Liver (tissue), 9 donors: ENCODE data around the gene HGS. TPM values are rescaled to one million over a fixed set of nuclear protein-coding genes. Genes with fewer than 3 reads are reported as not detected.

ENCODE experiments used
- DNase-seq: peaks from one replicate; pipeline ENCODE4 v3.0.0-alpha.2; 2017; ENCODE audit warnings: low spot score
- H3K27ac ChIP-seq, 2 donors: one replicate each; pipeline ENCODE4 v1.7.0; 2013; ENCODE audit warnings: inconsistent platforms in 2 of 2, low read length in 2 of 2, control low read depth in 1 of 2, low read depth in 1 of 2, mild to moderate bottlenecking in 1 of 2
- H3K27me3 ChIP-seq, 4 donors: one replicate each; pipeline versions ENCODE4 v1.6.1 to v1.7.0; 2013; ENCODE audit warnings: low read length in 3 of 4, inconsistent platforms in 1 of 4, mild to moderate bottlenecking in 1 of 4, moderate library complexity in 1 of 4; ENCODE audit not compliant: control insufficient read depth in 4 of 4, insufficient read depth in 4 of 4
- H3K36me3 ChIP-seq, 4 donors: one replicate each; pipeline versions ENCODE4 v1.6.1 to v1.7.0; 2013; ENCODE audit warnings: low read length in 3 of 4, mild to moderate bottlenecking in 3 of 4, low read depth in 1 of 4, moderate library complexity in 1 of 4; ENCODE audit not compliant: control insufficient read depth in 4 of 4, insufficient read depth in 3 of 4
- H3K4me1 ChIP-seq, 4 donors: one replicate each; pipeline versions ENCODE4 v1.6.1 to v1.7.0; 2013; ENCODE audit warnings: low read length in 3 of 4, mild to moderate bottlenecking in 3 of 4, moderate library complexity in 1 of 4; ENCODE audit not compliant: control insufficient read depth in 4 of 4, insufficient read depth in 4 of 4
- H3K4me3 ChIP-seq, 3 donors: one replicate each; pipeline versions ENCODE4 v1.6.1 to v1.7.0; 2013; ENCODE audit warnings: low read length in 3 of 3, control low read depth in 1 of 3, low read depth in 1 of 3, mild to moderate bottlenecking in 1 of 3
- H3K9ac ChIP-seq, 2 donors: one replicate each; pipeline ENCODE4 v1.7.0; 2013; ENCODE audit warnings: low read length in 2 of 2, mild to moderate bottlenecking in 2 of 2, moderate library complexity in 2 of 2, control low read depth in 1 of 2, low read depth in 1 of 2
- H3K9me3 ChIP-seq, 4 donors: one replicate each; pipeline versions ENCODE4 v1.6.1 to v1.7.0; 2013; ENCODE audit warnings: low read length in 3 of 4; ENCODE audit not compliant: control insufficient read depth in 4 of 4
- CTCF ChIP-seq: fragments of 150-350 bp; IDR thresholded peaks from 2 replicates; pipeline ENCODE4 v1.5.1; 2017; ENCODE audit warnings: improper control_type of control experiment, low read depth, low read length; ENCODE audit not compliant: missing input control
- EGR1 ChIP-seq, 2 donors: IDR thresholded peaks; 2 replicates each; pipeline ENCODE4 v1.6.1; 2016 to 2018; ENCODE audit warnings: antibody characterized with exemption in 2 of 2, low read depth in 2 of 2
- FOXA1 ChIP-seq: IDR thresholded peaks from 2 replicates; pipeline ENCODE4 v1.6.1; 2016; ENCODE audit warnings: antibody characterized with exemption
- GABPA ChIP-seq, 2 donors: IDR thresholded peaks in 1 of 2; conservative IDR thresholded peaks in 1 of 2; 2 replicates each; pipeline ENCODE4 v1.6.1; 2016; ENCODE audit warnings: antibody characterized with exemption in 2 of 2, mild to moderate bottlenecking in 1 of 2, moderate library complexity in 1 of 2
- HNF4A ChIP-seq, 2 donors: conservative IDR thresholded peaks; 2 replicates each; pipeline ENCODE4 v1.6.1; 2016; ENCODE audit warnings: antibody characterized with exemption in 2 of 2, mild to moderate bottlenecking in 2 of 2
- HNF4G ChIP-seq: IDR thresholded peaks from 2 replicates; pipeline ENCODE4 v1.6.1; 2016; ENCODE audit warnings: antibody characterized with exemption
- JUND ChIP-seq, 2 donors: IDR thresholded peaks; 2 replicates each; pipeline ENCODE4 v1.6.1; 2016; ENCODE audit warnings: antibody characterized with exemption in 2 of 2
- NR2F2 ChIP-seq: IDR thresholded peaks from 2 replicates; pipeline ENCODE4 v1.6.1; 2016; ENCODE audit warnings: antibody characterized with exemption
- TAF1 ChIP-seq: conservative IDR thresholded peaks from 2 replicates; pipeline ENCODE4 v1.6.1; 2016; ENCODE audit warnings: antibody characterized with exemption, mild to moderate bottlenecking
- YY1 ChIP-seq: IDR thresholded peaks from 2 replicates; pipeline ENCODE4 v1.6.1; 2016; ENCODE audit warnings: antibody characterized with exemption, mild to moderate bottlenecking
- WGBS: extraction: QIAGEN DNeasy Blood & Tissue Kit; methylation state at CpG from one replicate; pipeline ENCODE4 v1.1.7; 2013; 5-methylcytosine and 5-hydroxymethylcytosine counted together
- polyA plus RNA-seq, 2 donors: library from polyadenylated mRNA; stranded (reverse) in 1 of 2; unstranded in 1 of 2; fragments of 200-250 nt in 1 of 2; fragments of >200 nt in 1 of 2; fragmentation: Nextera tagmentation in 1 of 2; extraction: Ambion mirVana in 1 of 2; gene quantifications; one replicate each; pipeline versions ENCODE4 v1.2.1 to v1.2.3, GENCODE V29; 2013 to 2015
- total RNA-seq, 2 donors: library from RNA; depleted of rRNA; stranded (reverse); fragments of >200 nt; gene quantifications; one replicate each; pipeline ENCODE4 v1.2.3, GENCODE V29; 2014
- TF ChIP-seq, protein P1 (sequence below): IDR thresholded peaks from 2 replicates; pipeline ENCODE4 v1.6.1; 2016; ENCODE audit warnings: antibody characterized with exemption, mild to moderate bottlenecking
- donor health status: healthy.
- donor health status: healthy.
- donor health status: healthy.
- donor health status: healthy.
- donor health status: healthy.

Gene HGS
- total and polyA plus RNA-seq, 4 donors, result 21.8 to 31.6 (median 28.2) TPM

- 92% methylated on average over 6 of the region's 6 CpGs for WGBS
- no peaks in the 10 kb centered on the region for H3K4me1 ChIP-seq
- H3K9me3 ChIP-seq, result no peaks in the 10 kb centered on the region
- no peak for TF ChIP-seq EGR1 (IDR thresholded peaks at IDR 0.05; ENCODE audit: low read depth in 2 of 2)
- TF ChIP-seq HNF4A (conservative IDR thresholded peaks at IDR 0.05), result no peak
- TF ChIP-seq, protein P1, sequence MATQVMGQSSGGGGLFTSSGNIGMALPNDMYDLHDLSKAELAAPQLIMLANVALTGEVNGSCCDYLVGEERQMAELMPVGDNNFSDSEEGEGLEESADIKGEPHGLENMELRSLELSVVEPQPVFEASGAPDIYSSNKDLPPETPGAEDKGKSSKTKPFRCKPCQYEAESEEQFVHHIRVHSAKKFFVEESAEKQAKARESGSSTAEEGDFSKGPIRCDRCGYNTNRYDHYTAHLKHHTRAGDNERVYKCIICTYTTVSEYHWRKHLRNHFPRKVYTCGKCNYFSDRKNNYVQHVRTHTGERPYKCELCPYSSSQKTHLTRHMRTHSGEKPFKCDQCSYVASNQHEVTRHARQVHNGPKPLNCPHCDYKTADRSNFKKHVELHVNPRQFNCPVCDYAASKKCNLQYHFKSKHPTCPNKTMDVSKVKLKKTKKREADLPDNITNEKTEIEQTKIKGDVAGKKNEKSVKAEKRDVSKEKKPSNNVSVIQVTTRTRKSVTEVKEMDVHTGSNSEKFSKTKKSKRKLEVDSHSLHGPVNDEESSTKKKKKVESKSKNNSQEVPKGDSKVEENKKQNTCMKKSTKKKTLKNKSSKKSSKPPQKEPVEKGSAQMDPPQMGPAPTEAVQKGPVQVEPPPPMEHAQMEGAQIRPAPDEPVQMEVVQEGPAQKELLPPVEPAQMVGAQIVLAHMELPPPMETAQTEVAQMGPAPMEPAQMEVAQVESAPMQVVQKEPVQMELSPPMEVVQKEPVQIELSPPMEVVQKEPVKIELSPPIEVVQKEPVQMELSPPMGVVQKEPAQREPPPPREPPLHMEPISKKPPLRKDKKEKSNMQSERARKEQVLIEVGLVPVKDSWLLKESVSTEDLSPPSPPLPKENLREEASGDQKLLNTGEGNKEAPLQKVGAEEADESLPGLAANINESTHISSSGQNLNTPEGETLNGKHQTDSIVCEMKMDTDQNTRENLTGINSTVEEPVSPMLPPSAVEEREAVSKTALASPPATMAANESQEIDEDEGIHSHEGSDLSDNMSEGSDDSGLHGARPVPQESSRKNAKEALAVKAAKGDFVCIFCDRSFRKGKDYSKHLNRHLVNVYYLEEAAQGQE, result no peak
- TF ChIP-seq TAF1, result no peak
- no peak for TF ChIP-seq GABPA (IDR thresholded peaks at IDR 0.05 in 1 of 2, conservative IDR thresholded peaks at IDR 0.05 in 1 of 2)
- no peak for TF ChIP-seq YY1
- TF ChIP-seq FOXA1, result no peak
- H3K36me3 ChIP-seq, result peaks cover 16 to 89% (median 27%) of the 10 kb centered on the region in 4 donors
- H3K27ac ChIP-seq, result no peak overlapping the region
- H3K4me3 ChIP-seq, result no peak overlapping the region
- no peaks in the 10 kb centered on the region for H3K27me3 ChIP-seq
- H3K9ac ChIP-seq, result no peak overlapping the region
- DNase-seq, result no peak
These were observed 11.4 kb downstream of the HGS start for GRCh38 chr17:81695211-81695610.

- H3K9ac ChIP-seq, result no peak overlapping the region
- no peak overlapping the region for H3K4me3 ChIP-seq
- TF ChIP-seq, protein P1, result no peak
- H3K36me3 ChIP-seq, result peaks cover 18 to 86% (median 27%) of the 10 kb centered on the region in 4 donors
- no peak for DNase-seq
- peaks cover 0 to 3% (median 2%) of the 10 kb centered on the region in 4 donors for H3K4me1 ChIP-seq
- 96% methylated on average over 22 of the region's 22 CpGs for WGBS
- no peak overlapping the region for H3K27ac ChIP-seq
- no peaks in the 10 kb centered on the region for H3K9me3 ChIP-seq
- H3K27me3 ChIP-seq, result no peaks in the 10 kb centered on the region
These were observed 12.0 kb downstream of the HGS start for GRCh38 chr17:81695801-81696200.

GRCh38 chr17:81696218-81696941, 12.6 kb downstream of the HGS start:
- Histone ChIP-seq H3K27ac (no peak overlapping the region), H3K27me3 (no peaks in the 10 kb centered on the region), H3K4me3 (no peak overlapping the region), H3K36me3 (peaks cover 18 to 85% (median 28%) of the 10 kb centered on the region in 4 donors), H3K9ac (no peak overlapping the region), H3K9me3 (no peaks in the 10 kb centered on the region), H3K4me1 (peaks cover 0 to 9% (median 8%) of the 10 kb centered on the region in 4 donors)
- 95% methylated on average over 40 of the region's 40 CpGs for WGBS
- DNase-seq, result no peak
- TF ChIP-seq GABPA (IDR thresholded peaks at IDR 0.05 in 1 of 2, conservative IDR thresholded peaks at IDR 0.05 in 1 of 2) (no peak), EGR1 (IDR thresholded peaks at IDR 0.05; ENCODE audit: low read depth in 2 of 2) (no peak), HNF4G (no peak), CTCF (no peak), HNF4A (conservative IDR thresholded peaks at IDR 0.05) (no peak), JUND (IDR thresholded peaks at IDR 0.05) (no peak), NR2F2 (no peak)
